NCI-H128 (cell line): ENCODE data around the gene TMTC3.
A peak's percentile ranks its signal among the peaks of the same experiment; 100 is the strongest.
"Not testable (repeated sequence)": the region's sequence is repeated elsewhere in the genome, so short reads cannot be mapped to it uniquely, and the experiment has no call there.

Experiments used
- DNase-seq: peaks from one replicate; lab custom pipeline; 2025; ENCODE audit not compliant: unreplicated experiment; lab: John Stamatoyannopoulos, UW

The TMTC3 gene

DNA sequence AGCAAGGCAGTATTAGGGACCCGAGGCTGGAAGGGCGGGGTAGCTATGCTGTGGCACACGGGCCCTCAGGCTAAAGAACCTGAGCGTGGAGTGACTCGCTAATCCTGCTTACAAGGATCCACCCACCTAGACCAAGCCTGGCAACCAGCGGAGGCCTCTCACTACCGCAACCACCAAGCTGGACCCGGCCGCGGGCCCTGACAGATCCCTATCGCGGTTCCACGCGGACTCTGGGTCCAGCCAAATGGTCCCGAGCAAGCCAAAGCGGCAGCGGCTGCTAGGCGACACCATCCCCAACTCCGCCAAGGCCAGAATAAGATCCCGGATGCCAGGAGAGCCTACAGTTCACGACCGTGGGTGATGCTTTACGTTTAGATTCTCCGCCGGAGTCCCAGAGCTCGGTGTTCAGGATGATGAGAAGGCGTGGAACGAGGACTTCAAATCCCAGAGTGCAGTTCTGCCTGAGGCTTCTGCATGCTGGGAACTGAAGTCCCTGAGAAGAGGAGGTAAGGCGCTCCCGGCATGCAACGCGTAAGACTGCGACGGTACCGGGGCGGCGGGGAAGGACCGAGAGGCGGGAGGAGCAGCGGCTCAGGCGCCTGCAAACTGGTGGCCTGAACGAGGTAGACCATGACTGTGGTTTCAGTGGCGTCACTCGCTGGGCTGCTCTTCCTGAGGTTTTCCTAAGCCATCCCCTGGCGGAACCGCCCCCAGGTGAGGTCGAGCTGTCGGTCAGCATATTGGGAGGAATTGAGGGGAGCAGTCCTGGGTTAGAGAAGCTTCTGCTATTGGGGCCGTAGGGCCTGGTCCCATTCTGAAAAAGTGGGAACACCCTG, at the start of gene TMTC3, which contains the start of gene CEP290:
TSS of gene TMTC3 (plus strand) at position 534 of the 836 bp plus-strand sequence. CDS start 6,009 bp downstream, outside the sequence.
TSS of gene CEP290 (minus strand) at position 315 of the 836 bp plus-strand sequence. CDS start 781 bp downstream, outside the sequence.
- peak; percentile 97 for DNase-seq

DNA sequence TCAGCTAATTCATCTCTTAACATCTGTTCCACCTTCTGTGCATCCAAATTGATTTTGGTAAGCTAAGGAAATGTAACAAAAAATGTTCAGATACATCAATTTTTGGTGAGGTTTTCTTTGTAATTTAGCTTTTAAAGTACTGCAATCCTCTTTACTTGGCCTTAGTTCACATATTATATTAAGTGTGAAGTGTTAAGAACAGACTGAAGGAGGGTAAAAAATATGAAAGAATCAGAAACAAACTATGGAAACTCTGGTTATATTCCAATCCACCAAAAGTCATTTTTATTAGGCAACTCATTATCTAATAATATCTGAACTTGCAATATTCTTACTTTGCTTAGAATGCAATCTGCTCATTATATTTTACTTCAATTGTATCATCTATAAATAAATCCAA, 49.3 kb upstream of the TMTC3 start:
- no peak for DNase-seq

DNA sequence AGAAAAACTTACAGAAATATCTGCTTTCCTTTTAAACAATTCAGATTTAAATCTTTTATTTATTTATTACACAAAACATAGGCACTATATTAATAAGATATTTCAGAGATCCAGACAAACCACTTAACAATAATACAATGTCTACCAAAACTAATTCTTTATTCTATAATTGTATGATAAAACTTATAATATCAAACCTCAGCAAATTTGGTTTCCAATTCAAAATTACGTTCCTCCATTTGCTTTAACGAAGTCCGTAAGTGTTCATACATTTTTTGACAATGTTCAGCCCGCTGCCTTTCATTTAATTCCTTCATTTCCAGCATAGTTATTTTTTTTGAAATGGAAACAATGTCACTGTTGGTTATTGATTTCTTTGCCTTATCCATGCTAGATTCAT, 48.5 kb upstream of the TMTC3 start:
- DNase-seq, result no peak

DNA sequence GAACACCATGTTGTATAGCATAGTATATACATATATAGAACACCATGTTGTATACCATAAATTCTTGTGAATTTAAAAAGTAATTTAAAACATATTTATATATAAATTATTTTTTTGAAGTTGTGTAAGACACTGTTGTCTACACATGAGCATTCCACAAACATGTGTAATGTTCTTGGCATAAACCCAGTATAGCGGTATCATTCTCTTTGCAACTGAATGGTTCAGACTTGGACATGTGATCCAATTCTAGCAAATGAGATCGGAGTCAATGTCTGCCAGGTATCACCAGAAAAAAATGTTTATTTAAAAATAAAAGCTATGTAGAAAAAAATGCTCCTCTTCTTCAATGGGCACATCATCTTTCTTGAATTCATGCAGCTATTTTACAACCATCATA, 34.1 kb upstream of the TMTC3 start:
- DNase-seq, result no peak

DNA sequence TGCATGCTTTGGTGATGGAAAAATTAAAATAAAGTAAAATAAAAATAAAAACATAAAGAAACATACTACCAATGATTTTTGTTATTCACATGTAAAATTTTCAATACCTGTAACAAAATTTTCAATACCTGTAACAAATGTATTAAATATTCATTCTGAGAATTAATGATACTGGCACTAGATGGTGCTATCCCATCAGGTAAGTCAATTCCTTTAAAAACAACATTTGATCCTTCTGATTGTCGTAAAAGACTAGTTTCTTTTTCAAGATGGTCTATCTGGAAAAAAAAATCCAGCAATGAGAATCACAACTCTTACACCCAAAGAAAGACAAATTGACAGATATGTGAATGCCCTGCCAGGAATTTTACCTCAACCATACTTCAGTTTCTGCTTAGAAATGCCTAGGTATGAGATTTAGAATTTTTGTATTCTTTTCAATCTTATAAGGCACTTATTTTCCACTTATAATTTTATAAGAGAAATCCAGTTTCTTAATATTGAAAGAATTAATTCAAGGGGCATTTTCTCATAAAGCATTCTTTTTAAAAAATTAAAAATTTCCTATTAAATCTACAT, 30.9 kb upstream of the TMTC3 start:
- peak; percentile 31 for DNase-seq

DNA sequence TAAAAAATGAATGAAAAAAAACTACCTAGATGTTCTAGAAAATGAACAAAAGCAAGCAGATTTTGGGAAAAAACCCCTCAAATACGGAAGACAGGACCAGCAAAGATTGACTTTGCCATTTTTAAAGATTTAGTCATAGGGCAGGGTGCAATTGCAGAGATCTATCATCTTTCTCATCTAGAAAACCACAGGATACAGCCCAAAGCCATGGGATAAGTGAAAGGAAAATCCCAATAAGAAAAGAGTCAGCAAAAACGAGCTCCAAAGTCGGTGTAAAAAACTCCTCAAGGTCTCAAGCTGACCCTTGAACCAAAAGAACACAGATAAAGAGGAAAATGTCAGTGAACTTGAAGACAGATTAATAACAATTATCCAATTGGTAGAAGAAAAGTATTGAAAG, 28.2 kb upstream of the TMTC3 start:
- DNase-seq, result no peak

DNA sequence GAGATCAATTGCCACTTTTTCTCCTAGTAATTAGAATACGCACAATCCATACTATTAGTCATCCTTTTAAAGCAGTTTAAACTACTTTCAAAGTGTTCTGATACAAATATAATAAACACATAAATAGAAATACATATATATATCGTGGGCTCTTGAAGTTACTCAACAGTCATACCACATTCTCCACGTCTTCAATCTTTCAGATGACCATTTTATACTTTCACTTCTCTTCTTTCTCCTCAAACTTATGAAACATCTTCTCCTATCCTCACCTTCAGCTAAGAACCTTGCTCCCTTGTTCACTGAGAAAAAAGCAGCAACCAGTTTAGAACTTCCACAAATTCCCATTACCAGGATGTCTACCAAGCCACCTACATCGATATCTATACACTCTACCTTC, 19.4 kb upstream of the TMTC3 start:
- DNase-seq, result no peak

DNA sequence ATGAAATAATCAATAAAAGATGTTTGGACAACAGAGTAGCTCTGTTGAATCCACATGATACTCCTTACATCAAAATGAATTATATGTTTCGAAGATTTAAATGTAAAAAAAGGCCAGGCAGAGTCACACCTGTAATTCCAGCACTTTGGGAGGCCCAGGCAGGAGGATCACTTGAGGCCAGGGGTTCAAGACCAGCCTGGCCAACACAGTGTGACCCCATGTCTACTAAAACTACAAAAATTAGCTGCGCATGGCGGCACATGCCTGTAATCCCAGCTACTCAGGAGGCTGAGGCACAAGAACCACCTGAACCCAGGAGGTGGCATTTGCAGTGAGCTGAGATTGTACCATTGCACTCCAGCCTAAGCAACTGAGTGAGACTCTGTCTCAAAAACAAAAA, 15.0 kb upstream of the TMTC3 start:
- DNase-seq, result no peak

DNA sequence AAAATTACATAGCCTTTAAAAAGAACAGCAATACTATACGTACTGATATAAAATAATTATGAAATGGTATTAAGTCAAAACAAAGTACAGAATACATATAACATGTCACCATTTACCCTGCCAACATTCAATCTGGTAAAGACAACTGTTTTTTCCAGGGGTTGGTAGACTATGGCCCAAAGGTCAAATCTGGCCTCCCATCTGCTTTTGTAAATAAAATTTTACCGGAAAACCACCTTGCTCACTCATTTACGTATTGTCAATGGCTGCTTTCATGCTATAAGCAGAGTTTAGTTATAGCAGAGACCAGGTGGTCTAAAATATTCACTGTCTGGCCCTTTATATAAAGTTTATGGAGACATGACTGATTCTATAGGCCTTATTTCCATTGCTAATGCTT, 14.3 kb upstream of the TMTC3 start:
- no peak for DNase-seq

DNA sequence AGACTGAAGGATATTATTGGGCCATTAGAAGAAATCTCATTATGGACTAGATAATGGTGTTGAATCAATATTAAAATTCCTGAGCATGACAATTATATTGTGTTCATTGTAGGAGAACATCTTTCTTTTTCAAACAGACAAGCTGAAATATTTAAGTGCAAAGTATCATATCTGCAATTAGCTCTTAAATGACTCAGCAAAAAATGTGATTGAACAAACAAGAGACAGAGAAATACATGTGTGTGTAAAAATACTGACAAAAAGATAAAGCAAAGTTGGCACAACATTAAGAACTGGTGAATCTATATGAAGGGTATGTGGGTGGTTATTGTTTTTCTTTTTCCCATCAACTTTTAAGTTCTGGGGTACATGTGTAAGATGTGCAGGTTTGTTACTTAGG, 9.7 kb upstream of the TMTC3 start:
- no peak for DNase-seq

DNA sequence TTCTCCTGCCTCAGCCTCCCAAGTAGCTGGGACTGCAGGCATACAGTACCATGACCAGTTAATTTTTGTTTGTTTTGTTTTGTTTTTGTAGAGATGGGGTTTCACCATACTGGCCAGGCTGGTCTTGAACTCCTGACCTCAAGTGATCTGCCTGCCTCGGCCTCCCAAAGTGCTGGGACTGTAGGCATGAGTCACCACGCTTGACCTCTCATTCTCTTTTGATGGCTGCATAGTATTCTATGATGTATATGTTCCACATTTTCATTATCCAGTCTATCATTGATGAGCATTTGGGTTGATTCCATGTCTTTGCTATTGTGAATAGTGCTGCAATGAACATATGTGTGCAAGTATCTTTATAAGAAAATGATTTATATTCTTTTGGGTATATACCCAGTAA, 8.9 kb upstream of the TMTC3 start:
- not testable (repeated sequence) for DNase-seq

DNA sequence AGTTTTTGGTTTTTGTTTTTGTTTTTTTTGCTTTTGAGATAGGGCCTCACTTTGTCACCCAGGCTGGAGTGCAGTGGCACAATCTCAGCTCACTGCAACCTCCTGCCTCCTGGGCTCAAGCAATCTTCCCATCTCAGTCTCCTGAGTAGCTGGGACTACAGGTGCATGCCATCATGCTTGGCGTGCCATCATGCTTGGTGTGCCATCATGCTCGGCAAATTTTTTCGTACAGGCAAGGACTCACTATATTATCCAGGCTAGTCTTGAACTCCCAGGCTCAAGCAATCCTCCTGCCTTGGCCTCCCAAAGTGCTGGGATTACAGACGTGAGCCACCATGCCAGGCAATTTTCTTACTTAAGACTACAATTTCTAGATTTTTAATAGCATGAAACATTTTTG, 2.4 kb upstream of the TMTC3 start:
- DNase-seq, result not testable (repeated sequence)

DNA sequence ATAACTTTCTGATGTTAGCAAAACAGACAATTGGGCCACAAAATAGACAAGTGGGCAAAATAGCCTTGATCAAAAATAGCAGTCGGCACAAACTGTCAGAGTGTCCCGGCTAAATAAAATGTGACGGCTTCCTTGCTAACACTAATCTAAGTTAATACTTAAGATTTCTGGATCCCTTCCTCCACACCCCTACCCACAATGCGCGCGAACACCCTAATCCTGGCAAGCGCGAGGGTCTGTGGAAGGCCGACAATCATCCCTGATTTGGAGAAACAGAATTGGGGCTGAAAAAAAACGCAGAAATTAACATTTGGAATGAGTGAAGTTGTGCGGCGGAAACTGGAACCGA, 708 bp upstream of the TMTC3 start:
- no peak for DNase-seq

DNA sequence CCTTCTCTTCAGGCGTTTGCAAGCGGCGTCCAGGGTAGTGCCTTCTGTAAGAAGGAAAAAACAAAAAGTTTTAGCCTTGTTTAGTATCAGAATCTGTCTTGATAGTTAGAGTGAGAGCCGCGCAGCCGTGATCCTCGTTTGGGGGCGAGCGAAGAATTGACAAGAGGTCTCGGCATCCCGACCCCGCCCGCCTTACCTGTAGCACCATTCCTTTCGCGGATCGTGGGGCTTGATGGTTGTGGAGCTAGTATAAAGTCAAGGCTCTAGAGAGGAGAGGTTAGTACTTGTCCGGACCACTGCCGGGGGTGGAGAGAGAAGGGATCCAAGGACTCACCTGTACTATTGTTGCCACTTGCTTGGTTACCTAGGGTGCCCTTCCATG, 494 bp downstream of the TMTC3 start:
- no peak for DNase-seq

DNA sequence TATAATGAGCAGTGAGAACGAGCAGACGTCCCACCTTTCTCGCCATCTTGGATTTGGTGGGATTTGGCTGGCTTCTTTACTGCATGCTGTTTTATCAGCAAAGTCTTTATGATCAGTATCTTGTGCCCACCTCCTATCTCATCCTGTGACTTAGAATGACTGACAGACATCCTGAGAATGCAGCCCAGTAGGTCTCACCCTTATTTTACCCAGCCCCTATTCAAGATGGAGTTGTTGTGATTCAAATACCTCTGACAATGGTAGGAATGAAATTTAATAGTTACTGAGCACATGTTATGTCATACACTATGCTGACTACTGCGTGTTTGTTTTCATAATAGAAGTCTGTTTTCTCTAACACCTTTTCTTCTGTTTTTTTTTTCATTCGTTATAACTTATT, 1.9 kb downstream of the TMTC3 start:
- no peak for DNase-seq

DNA sequence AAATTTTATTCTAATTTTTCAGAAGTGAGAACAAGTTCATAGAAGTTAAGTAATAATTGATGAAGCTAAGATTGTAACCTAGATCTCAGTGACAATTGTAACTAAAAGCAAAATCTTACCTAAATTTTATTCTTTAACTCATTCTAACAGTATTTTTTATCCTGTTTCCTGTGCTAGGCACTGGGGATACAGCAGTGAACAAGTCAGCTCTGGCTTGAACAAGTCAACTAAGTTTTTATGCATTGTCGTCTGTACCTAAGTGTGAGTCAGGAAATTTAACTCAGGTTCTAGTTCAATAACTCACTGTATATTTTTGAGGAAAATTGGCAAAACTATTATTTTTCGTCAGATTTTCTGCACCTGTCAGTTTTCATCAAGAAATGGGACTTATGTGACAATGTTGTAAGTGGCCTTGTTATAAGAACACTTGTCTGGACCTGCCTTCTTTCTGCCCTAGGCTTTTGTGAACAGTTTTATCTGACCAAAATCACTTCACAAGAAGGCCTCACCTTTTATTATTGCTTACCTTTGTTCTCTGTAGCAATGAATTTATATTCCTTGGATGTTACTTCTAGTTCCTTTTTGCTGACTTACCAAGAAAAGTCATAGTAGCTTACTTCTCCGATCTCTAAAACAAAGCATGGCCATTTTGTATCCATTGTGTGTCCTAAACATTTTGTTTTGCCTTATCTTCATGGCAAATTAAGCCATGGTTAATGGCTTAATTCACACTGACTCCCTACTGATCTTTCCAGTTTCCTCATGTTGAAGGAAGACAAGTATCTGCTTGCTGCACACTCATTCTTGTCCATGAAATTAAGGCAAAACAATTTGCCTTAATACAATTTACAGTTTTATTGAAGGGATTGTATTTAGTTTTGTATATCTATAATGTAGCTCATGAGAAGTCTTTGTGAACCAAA, 2.7 kb downstream of the TMTC3 start:
- DNase-seq, result no peak

DNA sequence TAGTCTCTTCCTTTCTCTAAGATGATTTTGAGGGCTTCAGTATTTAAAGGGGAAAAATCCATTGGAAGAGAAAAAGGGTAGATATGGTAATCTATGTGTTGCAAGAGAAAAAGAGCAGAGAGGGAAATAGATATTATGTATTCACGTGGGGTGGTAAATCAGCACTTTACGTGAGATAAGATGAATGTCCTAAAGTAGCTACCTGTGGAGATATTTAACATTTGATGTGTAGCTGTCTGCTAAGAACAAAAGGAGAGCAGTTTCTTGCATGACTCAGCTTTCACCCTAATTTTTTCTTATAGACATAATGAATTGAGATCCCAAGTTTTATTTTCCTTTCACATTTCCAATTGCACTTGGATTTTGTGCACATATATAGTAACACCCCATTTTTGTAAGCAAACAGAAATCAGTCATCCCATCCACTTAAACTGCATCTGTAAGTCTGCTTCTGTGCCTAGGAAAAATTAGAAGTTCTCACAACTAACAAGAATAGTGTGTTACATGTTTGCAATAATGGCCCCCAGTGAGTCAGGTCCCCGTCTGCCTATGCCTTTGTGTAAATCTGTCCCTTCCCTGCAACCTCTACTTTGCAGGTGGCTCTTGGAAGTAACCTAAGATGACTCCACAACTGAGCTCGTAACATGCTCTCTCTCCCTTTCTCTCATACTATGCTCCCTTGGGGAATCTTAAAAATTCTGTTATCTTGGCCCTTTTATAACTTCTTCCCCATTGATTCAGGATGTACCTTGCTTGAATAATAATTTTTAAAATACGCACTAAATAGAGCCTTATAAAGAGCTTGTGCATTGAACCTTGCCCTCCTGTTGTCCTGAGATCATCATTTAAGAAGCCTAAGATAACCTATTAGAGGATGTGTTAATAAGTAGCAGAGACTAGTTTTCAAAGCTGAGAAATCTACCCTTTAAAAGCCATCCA, 3.7 kb downstream of the TMTC3 start:
- no peak for DNase-seq

DNA sequence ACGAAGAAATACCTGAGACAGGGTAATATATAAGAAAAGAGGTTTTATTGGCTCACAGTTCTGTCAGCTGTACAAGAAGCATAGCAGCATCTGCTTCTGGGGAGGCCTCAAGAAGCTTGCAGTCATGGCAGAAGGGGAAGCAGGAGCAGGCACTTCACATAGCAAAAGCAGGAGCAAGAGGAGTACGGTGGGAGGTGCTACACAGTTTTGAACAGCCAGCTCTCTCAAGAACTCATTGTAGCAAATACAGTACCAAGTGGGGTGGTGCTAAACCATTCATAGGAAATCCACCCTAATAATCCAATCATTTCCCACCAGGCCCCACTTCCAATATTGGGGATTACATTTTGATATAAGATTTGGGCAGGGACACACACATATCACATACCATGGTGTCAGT, 8.0 kb downstream of the TMTC3 start:
- no peak for DNase-seq

DNA sequence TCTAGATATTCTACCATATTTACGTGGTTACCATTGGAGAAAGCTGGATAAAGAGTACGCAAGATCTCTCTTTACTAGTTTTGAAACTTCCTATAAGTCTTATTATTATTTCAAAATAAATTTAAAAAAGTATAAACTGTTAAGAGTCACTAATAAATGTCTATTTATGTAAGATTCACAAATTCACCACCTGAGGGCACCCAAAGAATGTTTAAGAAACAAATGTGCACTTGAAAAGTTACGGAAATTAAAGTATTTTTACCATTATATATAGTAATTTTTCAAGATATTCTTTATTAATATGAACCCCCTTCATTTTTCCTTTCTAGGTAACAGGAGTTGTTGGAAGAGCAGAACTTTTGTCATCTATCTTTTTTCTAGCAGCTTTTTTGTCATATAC, 11.9 kb downstream of the TMTC3 start:
- DNase-seq, result peak; percentile 9

DNA sequence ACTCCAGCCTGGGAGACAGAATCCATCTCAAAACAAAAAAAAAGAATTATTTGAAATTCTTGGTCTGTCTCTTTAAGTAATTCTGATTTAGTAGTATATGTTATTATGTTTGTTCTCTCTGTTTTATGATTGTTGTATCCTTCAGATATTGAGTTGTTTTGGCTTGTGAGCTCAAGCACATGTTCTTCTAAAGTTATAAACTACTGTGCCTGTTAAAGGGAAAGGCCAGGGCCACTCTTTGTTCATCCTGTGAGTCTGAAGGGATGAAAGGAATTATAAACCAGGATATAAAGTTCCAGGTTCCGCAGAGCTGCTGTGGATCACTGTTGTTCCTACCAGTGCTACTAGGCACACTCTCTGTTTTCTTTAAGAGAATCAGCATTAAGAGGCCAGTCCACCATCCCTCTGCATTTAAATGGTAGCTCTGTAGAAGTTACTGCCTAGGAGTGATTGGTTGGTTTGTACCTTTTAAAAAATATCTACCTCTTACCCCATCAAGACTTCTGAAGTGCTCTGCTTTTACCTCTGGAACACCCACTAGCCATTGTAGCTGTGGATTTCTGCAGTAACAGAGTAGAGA, 14.1 kb downstream of the TMTC3 start:
- no peak for DNase-seq
